ENCODE results near the gene RTN4RL1. TPM values are rescaled to one million over a fixed set of nuclear protein-coding genes. Genes with fewer than 3 reads are reported as not detected.

RTN4RL1 gene, protein sequence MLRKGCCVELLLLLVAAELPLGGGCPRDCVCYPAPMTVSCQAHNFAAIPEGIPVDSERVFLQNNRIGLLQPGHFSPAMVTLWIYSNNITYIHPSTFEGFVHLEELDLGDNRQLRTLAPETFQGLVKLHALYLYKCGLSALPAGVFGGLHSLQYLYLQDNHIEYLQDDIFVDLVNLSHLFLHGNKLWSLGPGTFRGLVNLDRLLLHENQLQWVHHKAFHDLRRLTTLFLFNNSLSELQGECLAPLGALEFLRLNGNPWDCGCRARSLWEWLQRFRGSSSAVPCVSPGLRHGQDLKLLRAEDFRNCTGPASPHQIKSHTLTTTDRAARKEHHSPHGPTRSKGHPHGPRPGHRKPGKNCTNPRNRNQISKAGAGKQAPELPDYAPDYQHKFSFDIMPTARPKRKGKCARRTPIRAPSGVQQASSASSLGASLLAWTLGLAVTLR
- not detected for total RNA-seq (ENCODE audit: unreplicated experiment)
- long read RNA-seq = 0 reads

DNA sequence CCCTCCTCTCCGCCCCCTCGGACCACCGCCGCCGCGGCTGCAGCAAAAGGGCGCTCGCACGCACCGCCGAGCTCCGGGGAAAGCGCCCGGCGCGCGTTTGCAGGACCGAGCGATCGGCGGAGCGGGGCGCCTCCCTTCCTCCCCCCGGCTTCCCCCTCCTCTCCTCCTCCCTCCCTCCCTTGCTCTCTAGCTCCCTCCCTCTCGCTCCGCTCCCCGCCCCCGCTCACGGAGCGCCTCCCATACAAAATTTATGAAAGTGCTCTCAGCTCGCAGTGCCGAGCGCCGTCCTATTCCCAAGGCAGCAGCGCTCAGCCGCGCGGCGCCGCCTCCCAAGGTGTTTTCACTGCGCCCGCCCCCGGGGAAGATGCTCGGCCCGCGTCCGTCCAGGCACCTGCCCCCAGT lies at the start of gene RTN4RL1:
TSS of gene RTN4RL1 (minus strand) at position 115 of the 402 bp plus-strand sequence. CDS start 469 bp downstream, outside the sequence.
- TF ChIP-seq, protein P1, sequence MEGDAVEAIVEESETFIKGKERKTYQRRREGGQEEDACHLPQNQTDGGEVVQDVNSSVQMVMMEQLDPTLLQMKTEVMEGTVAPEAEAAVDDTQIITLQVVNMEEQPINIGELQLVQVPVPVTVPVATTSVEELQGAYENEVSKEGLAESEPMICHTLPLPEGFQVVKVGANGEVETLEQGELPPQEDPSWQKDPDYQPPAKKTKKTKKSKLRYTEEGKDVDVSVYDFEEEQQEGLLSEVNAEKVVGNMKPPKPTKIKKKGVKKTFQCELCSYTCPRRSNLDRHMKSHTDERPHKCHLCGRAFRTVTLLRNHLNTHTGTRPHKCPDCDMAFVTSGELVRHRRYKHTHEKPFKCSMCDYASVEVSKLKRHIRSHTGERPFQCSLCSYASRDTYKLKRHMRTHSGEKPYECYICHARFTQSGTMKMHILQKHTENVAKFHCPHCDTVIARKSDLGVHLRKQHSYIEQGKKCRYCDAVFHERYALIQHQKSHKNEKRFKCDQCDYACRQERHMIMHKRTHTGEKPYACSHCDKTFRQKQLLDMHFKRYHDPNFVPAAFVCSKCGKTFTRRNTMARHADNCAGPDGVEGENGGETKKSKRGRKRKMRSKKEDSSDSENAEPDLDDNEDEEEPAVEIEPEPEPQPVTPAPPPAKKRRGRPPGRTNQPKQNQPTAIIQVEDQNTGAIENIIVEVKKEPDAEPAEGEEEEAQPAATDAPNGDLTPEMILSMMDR (IDR thresholded peaks at IDR 0.05; ENCODE audit: unreplicated experiment) = no peak
- DNase-seq (ENCODE audit: low spot score) = no peak
- Mint-ChIP-seq H3K9me3 (ENCODE audit: unreplicated experiment) (no peaks in the 10 kb centered on the region), H3K4me1 (ENCODE audit: unreplicated experiment) (peaks cover 11% of the 10 kb centered on the region), H3K27ac (ENCODE audit: unreplicated experiment) (peak within 1 kb of the TSS; percentile 72), H3K4me3 (ENCODE audit: unreplicated experiment) (peak within 1 kb of the TSS; percentile 56), H3K27me3 (ENCODE audit: unreplicated experiment) (peaks cover 25% of the 10 kb centered on the region), H3K36me3 (ENCODE audit: low read depth, unreplicated experiment) (peaks cover 4% of the 10 kb centered on the region)

DNA sequence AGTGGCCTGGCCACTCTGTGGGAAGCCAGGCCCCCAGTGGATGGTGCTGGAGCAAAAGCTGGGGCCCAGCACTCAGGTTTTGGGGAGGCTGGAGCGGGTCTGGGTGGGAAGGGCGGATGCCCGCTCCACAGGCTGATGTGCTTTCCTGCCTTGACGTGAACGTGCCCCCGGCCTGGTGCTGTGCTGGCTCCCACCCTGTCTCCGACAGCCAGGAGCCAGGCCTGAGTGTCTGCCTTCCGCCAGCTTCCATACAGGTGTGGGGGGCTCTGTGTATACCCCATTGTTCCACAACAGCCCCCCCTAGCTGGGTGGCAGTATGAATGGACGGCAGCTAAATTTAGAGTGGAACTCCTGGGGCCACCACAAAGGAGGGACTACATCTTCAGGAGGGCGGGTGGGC lies 49.8 kb upstream of the RTN4RL1 start:
- DNase-seq (ENCODE audit: low spot score) = no peak
- Mint-ChIP-seq H3K4me3 (ENCODE audit: unreplicated experiment) (no peak overlapping the region), H3K36me3 (ENCODE audit: low read depth, unreplicated experiment) (peaks cover 22% of the 10 kb centered on the region), H3K27me3 (ENCODE audit: unreplicated experiment) (peaks cover 4% of the 10 kb centered on the region), H3K4me1 (ENCODE audit: unreplicated experiment) (peaks cover 16% of the 10 kb centered on the region), H3K27ac (ENCODE audit: unreplicated experiment) (no peak overlapping the region), H3K9me3 (ENCODE audit: unreplicated experiment) (no peaks in the 10 kb centered on the region)
- TF ChIP-seq, protein P1 (IDR thresholded peaks at IDR 0.05; ENCODE audit: unreplicated experiment) = no peak

DNA sequence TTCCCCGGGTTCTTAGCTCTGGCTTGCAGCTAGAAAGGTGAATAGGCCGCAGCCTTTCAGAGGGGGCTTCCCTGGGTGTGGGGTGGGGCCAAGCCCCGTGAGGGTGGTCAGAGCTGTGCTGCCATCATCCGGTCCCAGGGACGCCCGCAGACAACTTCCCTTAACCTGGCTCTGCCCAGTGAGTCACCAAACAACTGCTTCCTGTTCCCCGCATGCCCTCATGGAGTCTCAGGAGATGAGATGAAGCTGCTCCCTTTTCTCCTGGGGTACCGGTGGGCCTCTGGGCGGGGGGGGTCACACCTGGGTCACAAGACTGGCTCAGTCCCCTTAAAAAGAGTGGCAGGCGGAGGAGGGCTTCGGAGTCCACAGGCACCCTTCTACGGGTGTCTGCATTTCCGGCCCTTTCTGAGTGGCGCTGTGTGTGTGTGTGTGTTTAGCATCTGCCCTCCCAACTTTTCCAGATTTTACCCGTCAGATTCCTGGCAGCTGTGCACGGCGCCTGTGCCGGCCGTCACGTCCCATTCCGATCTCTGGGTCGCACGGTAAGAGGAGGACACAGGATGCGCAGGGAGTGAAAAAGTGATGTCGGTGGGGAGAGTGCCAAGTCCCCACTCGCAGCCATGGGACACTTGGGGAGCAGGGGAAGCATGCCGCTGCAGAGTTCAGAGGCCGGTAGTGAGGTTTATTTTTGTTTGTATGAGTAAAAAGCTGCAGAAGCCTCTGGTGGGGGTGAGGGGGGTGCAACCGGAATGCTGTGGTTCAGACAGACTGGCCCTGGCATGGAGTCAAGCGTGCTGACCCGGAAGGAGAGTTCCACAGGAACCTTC lies 46.5 kb upstream of the RTN4RL1 start:
- peak overlapping the region; percentile 21 for H3K27ac Mint-ChIP-seq (ENCODE audit: unreplicated experiment)
- DNase-seq (ENCODE audit: low spot score) = no peak

DNA sequence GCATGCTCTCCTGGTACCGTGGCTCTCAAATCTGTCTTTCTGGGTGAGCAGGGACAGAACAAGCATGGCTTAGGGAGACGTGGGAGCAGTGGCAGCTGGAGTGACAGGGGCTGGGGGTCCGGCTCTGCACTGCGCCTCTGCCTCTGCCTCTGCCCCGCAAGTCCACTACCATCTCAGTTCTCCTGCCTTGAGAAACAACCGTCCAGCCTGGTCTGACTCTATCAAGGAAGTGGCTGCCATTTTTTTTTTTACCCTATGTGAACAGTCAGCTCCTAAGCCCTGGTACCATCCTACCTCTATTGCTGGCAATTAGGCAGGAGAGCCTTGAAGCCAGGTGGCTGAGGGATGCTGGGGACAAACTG lies 45.9 kb upstream of the RTN4RL1 start:
- no peaks in the 10 kb centered on the region for H3K9me3 Mint-ChIP-seq (ENCODE audit: unreplicated experiment)
- no peak for DNase-seq (ENCODE audit: low spot score)
- TF ChIP-seq, protein P1 (IDR thresholded peaks at IDR 0.05; ENCODE audit: unreplicated experiment) = no peak
- H3K4me3 Mint-ChIP-seq (ENCODE audit: unreplicated experiment) = no peak overlapping the region
- peaks cover 5% of the 10 kb centered on the region for H3K27me3 Mint-ChIP-seq (ENCODE audit: unreplicated experiment)
- H3K4me1 Mint-ChIP-seq (ENCODE audit: unreplicated experiment) = peaks cover 38% of the 10 kb centered on the region
- no peak overlapping the region for H3K27ac Mint-ChIP-seq (ENCODE audit: unreplicated experiment)
- peaks cover 15% of the 10 kb centered on the region for H3K36me3 Mint-ChIP-seq (ENCODE audit: low read depth, unreplicated experiment)

More for the DNA sequence above, 46.5 kb upstream of the RTN4RL1 start:
- TF ChIP-seq, protein P1 (IDR thresholded peaks at IDR 0.05; ENCODE audit: unreplicated experiment) = no peak
- Mint-ChIP-seq H3K27me3 (ENCODE audit: unreplicated experiment) (peaks cover 5% of the 10 kb centered on the region), H3K9me3 (ENCODE audit: unreplicated experiment) (no peaks in the 10 kb centered on the region), H3K4me1 (ENCODE audit: unreplicated experiment) (peaks cover 31% of the 10 kb centered on the region), H3K36me3 (ENCODE audit: low read depth, unreplicated experiment) (peaks cover 11% of the 10 kb centered on the region), H3K4me3 (ENCODE audit: unreplicated experiment) (no peak overlapping the region)

Measured in endothelial cell (in vitro differentiated cells).